Keratinocyte (primary cell): ENCODE results near the gene SHISA9. TPM values are rescaled to one million over a fixed set of nuclear protein-coding genes. Genes with fewer than 3 reads are reported as not detected.

Experiments used
- DNase-seq: peaks from one replicate; pipeline ENCODE4 v3.0.0-alpha.2; 2011; ENCODE audit warnings: low read depth, missing footprints, low spot score
- FAIRE-seq: peaks from 2 replicates; lab custom pipeline; 2011; peaks lifted over from hg19 to GRCh38; lab: Jason Lieb, UNC
- H2AFZ ChIP-seq: 2 replicates; pipeline ENCODE4 v1.6.0; 2012; ENCODE audit warnings: low read length, control low read depth, inconsistent platforms; ENCODE audit not compliant: control insufficient read depth
- H3K27ac ChIP-seq: 2 replicates; pipeline ENCODE4 v1.5.1; 2011; ENCODE audit warnings: low read length; ENCODE audit not compliant: control insufficient read depth, insufficient read depth
- H3K27me3 ChIP-seq: 3 replicates; pipeline ENCODE4 v1.6.0; 2011; ENCODE audit warnings: low read length; ENCODE audit not compliant: control insufficient read depth, insufficient read depth; ENCODE audit errors: extremely low read depth
- H3K36me3 ChIP-seq, 2 experiments: 2 replicates in 1 of 2; 3 replicates in 1 of 2; pipeline ENCODE4 v1.5.1; 2011; ENCODE audit warnings: low read length in 2 of 2, mild to moderate bottlenecking in 1 of 2; ENCODE audit not compliant: control insufficient read depth in 2 of 2, insufficient read depth in 2 of 2; ENCODE audit errors: extremely low read depth in 1 of 2
- H3K4me1 ChIP-seq: 3 replicates; pipeline ENCODE4 v1.5.1; 2011; ENCODE audit warnings: low read length; ENCODE audit not compliant: control insufficient read depth, insufficient read depth; ENCODE audit errors: extremely low read depth
- H3K4me2 ChIP-seq: 3 replicates; pipeline ENCODE4 v1.6.0; 2011; ENCODE audit warnings: low read depth, low read length; ENCODE audit not compliant: control insufficient read depth, insufficient read depth; ENCODE audit errors: extremely low read depth
- H3K4me3 ChIP-seq, 3 experiments: fragments of 200-600 bp in 1 of 3; sonication (generic) in 1 of 3; 2 replicates in 2 of 3; 3 replicates in 1 of 3; pipeline ENCODE4 v1.5.1; 2011 to 2016; ENCODE audit warnings: low read length in 3 of 3, mild to moderate bottlenecking in 3 of 3, control low read depth in 2 of 3, inconsistent platforms in 1 of 3, low read depth in 1 of 3, mixed read lengths in 1 of 3, mixed run types in 1 of 3, moderate library complexity in 1 of 3; ENCODE audit not compliant: control insufficient read depth in 2 of 3, insufficient read depth in 2 of 3; ENCODE audit errors: extremely low read depth in 1 of 3
- H3K79me2 ChIP-seq: 2 replicates; pipeline ENCODE4 v1.6.0; 2012; ENCODE audit warnings: low read length; ENCODE audit not compliant: control insufficient read depth, insufficient read depth
- H3K9ac ChIP-seq: 3 replicates; pipeline ENCODE4 v1.6.0; 2011; ENCODE audit warnings: low read length; ENCODE audit not compliant: control insufficient read depth, insufficient read depth; ENCODE audit errors: extremely low read depth
- H3K9me1 ChIP-seq: 3 replicates; pipeline ENCODE4 v1.6.0; 2011; ENCODE audit warnings: low read length; ENCODE audit not compliant: control insufficient read depth, insufficient read depth; ENCODE audit errors: extremely low read depth
- H3K9me3 ChIP-seq: 2 replicates; pipeline ENCODE4 v1.5.1; 2012; ENCODE audit warnings: low read depth, low read length; ENCODE audit not compliant: control insufficient read depth
- H4K20me1 ChIP-seq: 3 replicates; pipeline ENCODE4 v1.6.0; 2011; ENCODE audit warnings: low read length; ENCODE audit not compliant: control insufficient read depth, insufficient read depth; ENCODE audit errors: extremely low read depth
- CTCF ChIP-seq, 3 experiments: IDR thresholded peaks in 1 of 3; conservative IDR thresholded peaks in 1 of 3; optimal IDR thresholded peaks in 1 of 3; 2 replicates in 2 of 3; 3 replicates in 1 of 3; pipeline versions ENCODE3 to v1.5.1; 2011; ENCODE audit warnings: low read length in 3 of 3, mild to moderate bottlenecking in 3 of 3, moderate library complexity in 2 of 3, control low read depth in 1 of 3, inconsistent platforms in 1 of 3; ENCODE audit not compliant: insufficient read depth in 2 of 3; ENCODE audit errors: extremely low read depth in 1 of 3
- EZH2 ChIP-seq: IDR thresholded peaks from one replicate; pipeline ENCODE4 v1.6.1; 2012; ENCODE audit warnings: inconsistent platforms, mild to moderate bottlenecking, low read length, moderate library complexity
- dilution Hi-C: fragments of 300-500 bp; cut with MboI; formaldehyde crosslinking; loops from one replicate; pipeline ENCODE4 v1.7.0; 2020; ENCODE audit warnings: low sequenced_read_pairs; ENCODE audit not compliant: extremely low pct_ligation_motif_present
- polyA plus RNA-seq, 5 experiments: library from polyadenylated mRNA; depleted of rRNA in 3 of 5; stranded (reverse) in 3 of 5; stranded (forward) in 1 of 5; unstranded in 1 of 5; fragments of >200 nt; gene quantifications; 1 replicate in 1 of 5; 2 replicates in 3 of 5; 3 replicates in 1 of 5; pipeline versions ENCODE4 v1.2.1 to v1.2.3, GENCODE V29; 2011 to 2012; ENCODE audit warnings: missing spikeins in 2 of 5, low read depth in 1 of 5, low replicate concordance in 1 of 5

Gene SHISA9
- polyA plus RNA-seq, 1 donor (not counting 4 experiments of a cell fraction or from before 2014, with no cell fraction given), result 0.28 TPM

GRCh38 chr16:12998361-12999085 lies 97.1 kb downstream of the SHISA9 start:
- no peaks in the 10 kb centered on the region for H3K27me3 ChIP-seq
- H3K4me1 ChIP-seq, result no peaks in the 10 kb centered on the region
- no peak for TF ChIP-seq EZH2
- TF ChIP-seq CTCF (optimal IDR thresholded peaks at IDR 0.05 in 1 of 3, IDR thresholded peaks at IDR 0.05 in 1 of 3, conservative IDR thresholded peaks at IDR 0.05 in 1 of 3; ENCODE audit: extremely low read depth in 1 of 3, insufficient read depth in 2 of 3, low read length in 3 of 3), result no peak
- FAIRE-seq (no peak), DNase-seq (no peak)
- no peaks in the 10 kb centered on the region for H3K36me3 ChIP-seq
- H3K4me2 ChIP-seq, result no peak overlapping the region
- no peak overlapping the region for H2AFZ ChIP-seq
- H3K4me3 ChIP-seq, result no peak overlapping the region
- H3K9me1 ChIP-seq, result no peaks in the 10 kb centered on the region
- H3K9ac ChIP-seq, result no peak overlapping the region
- no peaks in the 10 kb centered on the region for H3K79me2 ChIP-seq
- dilution Hi-C loops, result no loop called here
- H3K9me3 ChIP-seq, result no peaks in the 10 kb centered on the region
- H4K20me1 ChIP-seq, result no peaks in the 10 kb centered on the region
- H3K27ac ChIP-seq, result no peak overlapping the region

- H3K9ac ChIP-seq, result no peak overlapping the region
- H3K27me3 ChIP-seq, result no peaks in the 10 kb centered on the region
- no peaks in the 10 kb centered on the region for H3K36me3 ChIP-seq
- H3K4me1 ChIP-seq, result no peaks in the 10 kb centered on the region
- no peaks in the 10 kb centered on the region for H3K79me2 ChIP-seq
- no peaks in the 10 kb centered on the region for H3K9me3 ChIP-seq
- no peak overlapping the region for H3K4me3 ChIP-seq
- no peak for TF ChIP-seq CTCF (optimal IDR thresholded peaks at IDR 0.05 in 1 of 3, IDR thresholded peaks at IDR 0.05 in 1 of 3, conservative IDR thresholded peaks at IDR 0.05 in 1 of 3; ENCODE audit: extremely low read depth in 1 of 3, insufficient read depth in 2 of 3, low read length in 3 of 3)
- TF ChIP-seq EZH2, result no peak
- no peak overlapping the region for H3K4me2 ChIP-seq
- FAIRE-seq (no peak), DNase-seq (no peak)
- no peak overlapping the region for H2AFZ ChIP-seq
- no peaks in the 10 kb centered on the region for H4K20me1 ChIP-seq
- H3K9me1 ChIP-seq, result no peaks in the 10 kb centered on the region
- no peak overlapping the region for H3K27ac ChIP-seq
- dilution Hi-C loops, result no loop called here
Measured at GRCh38 chr16:12999368-12999767, 98.0 kb downstream of the SHISA9 start.
